HS-5 (cell line): ENCODE measurements around the gene TBC1D25.

Experiments used
- DNase-seq: peaks from one replicate; pipeline ENCODE4 v3.0.0-alpha.2; 2012; ENCODE audit warnings: low read depth

TBC1D25 gene

DNA sequence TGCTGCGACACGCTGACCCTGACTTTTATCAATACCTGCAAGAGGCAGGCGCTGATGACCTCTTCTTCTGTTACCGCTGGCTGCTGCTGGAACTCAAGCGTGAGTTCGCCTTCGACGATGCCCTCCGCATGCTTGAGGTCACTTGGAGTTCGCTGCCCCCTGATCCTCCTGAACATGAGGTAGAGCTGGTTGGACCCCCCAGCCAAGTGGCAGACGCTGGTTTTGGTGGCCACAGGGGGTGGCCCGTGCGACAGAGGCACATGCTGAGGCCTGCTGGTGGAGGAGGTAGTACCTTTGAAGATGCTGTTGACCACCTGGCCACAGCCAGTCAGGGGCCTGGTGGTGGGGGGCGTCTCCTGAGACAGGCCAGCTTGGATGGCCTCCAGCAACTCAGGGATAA is 20.5 kb downstream of the TBC1D25 start:
- no peak for DNase-seq

DNA sequence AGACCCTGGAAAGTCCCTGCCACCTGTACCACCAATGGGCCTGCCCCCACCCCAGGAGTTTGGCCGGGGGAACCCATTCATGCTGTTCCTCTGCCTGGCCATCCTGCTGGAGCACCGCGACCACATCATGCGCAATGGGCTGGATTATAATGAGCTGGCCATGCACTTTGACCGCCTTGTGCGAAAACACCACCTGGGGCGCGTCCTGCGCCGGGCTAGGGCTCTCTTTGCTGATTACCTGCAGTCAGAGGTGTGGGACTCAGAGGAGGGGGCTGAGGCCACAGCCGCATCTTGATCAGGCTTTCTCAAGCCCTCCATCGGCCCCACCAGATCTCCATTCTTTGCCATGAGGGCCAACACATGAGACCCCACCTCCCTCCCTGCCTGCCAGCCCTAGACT is 21.2 kb downstream of the TBC1D25 start:
- DNase-seq, result no peak

DNA sequence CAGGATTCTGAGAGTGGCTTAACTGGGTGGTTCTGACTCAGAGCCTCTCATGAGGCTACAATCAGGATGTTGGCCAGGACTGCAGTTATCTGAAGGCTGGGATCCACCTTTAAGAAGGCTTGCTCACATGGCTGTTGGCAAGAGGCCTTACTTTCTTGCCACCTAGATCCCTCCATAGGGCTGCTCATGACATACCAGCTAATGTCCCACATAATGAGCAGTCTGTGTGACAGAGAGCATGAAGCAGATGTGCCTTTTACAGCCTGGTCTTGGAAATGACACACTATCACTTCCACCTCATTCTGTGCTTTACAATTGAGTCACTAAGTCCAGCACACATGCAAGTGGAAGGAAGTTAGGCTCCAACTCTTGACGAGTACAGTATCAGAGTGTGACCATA is 30.4 kb downstream of the TBC1D25 start:
- no peak for DNase-seq

DNA sequence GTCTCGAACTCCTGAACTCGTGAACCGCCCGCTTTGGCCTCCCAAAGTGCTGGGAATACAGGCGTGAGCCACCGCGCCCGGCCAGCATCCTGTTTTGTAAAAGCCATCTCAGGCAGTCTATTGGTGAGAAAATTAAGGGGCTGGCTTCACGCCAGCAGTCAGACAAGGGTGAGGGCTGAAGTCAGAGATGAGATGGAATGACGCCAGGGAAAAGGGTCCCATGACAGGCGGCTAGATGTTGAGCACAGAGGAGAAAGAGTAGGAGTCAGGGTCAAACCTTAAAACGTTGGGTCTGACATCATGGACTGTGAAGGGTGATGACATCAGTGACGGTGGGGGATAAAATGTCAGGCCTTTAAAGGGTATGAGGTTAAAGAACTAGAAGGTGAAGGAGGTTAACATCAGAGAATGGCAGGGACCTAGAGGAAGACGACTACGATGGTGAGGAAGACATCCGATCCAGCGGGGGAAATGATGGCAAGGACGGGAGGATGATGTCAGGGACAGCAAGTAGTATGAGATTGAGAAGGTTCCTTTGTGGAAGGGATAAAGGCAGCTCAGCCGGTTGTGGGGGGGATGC is 34.3 kb downstream of the TBC1D25 start:
- DNase-seq, result no peak

DNA sequence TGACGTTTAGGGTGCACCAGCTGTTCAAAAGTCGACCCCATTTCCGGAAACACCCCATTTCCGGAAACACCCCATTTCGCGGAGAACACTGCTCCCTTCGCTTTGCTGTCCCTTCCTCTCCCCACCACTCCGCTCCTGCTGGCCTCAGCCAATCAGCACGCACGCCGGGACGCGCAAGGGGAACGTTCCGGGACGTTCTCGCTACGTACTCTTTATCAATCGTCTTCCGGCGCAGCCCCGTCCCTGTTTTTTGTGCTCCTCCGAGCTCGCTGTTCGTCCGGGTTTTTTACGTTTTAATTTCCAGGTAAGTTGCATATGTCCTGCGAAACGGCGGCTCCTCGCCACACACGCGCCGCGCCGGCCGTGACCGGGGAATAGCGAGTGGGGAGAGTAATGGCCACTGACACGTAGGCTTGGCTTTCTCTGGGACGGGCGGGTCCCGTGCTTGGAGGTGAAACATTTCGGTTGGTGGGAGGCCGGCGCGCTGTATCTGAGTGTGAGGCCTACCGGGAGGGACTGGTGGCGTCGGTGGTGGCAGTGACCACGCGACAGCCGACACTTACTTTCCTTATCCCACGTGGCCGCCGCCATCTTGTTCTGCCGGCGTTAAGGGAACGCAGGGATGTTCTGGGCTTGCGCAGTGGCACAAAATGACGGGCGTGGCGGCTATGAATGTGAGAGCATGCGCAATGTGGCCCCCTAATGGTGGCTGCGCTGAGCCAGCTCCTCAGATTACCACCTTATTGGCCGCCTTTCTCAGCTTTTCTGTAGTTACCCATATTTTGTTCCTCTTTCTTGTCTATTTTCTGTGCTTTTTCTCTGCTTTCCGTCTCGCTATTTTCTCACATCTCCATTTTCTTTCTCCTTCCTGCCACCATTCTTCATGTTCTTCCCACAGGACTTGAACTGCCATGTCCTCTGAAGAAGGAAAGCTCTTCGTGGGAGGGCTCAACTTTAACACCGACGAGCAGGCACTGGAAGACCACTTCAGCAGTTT is 35.1 kb downstream of the TBC1D25 start, which contains the start of gene RBM3:
TSS of gene RBM3 (plus strand) at position 215 of the 997 bp plus-strand sequence. CDS start at position 912, 697 bp downstream.
- DNase-seq, result peak; percentile 64

DNA sequence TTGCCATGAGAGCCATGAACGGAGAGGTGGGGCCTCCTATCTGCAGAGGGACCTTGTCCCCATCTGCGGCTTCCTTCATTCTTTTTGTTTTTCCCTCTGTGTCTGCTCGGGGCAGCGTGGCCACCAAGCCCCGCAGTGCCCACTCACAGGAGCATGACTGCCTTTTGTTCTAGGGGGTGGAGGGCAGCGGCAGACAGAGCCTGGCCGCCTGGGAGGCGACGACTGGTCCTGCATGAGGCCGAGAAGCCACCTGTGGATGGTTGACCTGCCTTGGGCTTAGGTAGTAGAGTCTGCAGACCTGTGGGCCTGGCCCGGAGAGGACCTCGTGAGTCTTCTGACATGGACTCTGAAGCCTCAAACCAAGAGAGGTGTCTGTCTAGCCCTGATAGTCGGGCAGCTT is 36.1 kb downstream of the TBC1D25 start:
- no peak for DNase-seq

DNA sequence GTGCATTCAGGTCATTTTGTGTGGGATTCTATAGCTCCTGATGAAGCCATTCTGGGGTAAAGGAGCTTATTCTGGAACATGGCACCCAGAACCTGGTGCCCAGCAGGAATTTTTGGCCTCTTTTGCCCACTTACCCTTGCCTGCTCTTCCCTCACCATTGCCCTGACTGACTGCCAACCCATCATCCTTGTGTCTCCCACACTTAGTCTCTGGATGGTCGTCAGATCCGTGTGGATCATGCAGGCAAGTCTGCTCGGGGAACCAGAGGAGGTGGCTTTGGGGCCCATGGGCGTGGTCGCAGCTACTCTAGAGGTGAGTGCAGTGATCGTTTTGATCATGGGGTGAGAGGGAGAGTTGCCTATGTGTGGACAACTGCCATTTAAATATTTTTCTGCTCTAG is 36.6 kb downstream of the TBC1D25 start:
- no peak for DNase-seq

DNA sequence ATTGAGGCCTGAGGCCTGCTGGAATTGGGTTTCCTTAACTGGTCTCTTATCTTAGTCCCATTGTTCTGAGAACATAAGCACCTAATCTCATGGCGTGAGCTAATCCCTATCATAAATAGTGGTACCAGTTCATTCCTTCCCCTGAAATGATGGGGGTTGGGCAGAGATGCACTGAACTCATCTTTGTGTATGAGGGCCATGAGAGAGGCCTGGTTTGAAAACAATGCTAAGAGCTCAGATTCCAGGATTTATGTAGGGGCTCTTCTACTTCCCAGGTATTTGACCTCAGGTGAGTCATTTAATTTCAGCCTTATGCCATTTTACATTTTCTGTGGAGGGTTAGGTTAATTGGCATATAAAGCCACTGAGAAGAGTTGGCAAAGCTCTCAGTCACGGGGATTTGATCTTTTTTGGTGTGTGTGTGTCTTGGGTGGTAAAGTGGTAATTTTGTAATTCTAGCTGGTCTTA is 39.2 kb downstream of the TBC1D25 start:
- DNase-seq, result no peak

DNA sequence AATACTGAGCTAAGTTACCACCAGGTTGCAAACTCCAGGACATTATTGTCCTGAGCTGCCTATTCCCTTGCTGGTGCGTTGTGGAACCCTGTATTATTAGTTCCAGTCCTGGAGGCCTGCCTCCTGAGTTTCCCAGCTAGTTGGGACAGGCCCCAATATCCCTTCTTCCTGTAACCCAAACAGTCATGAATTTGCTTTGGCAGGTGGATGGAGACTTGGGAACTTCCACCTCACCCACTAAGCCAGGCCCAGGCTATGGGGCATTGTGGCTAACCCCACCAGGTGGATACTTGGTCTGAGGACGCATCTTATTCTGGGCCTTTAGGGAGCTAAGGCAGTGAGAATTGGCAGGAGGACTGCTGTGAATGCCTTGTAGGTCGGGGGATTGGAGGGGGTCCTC is 39.7 kb downstream of the TBC1D25 start:
- DNase-seq, result no peak

DNA sequence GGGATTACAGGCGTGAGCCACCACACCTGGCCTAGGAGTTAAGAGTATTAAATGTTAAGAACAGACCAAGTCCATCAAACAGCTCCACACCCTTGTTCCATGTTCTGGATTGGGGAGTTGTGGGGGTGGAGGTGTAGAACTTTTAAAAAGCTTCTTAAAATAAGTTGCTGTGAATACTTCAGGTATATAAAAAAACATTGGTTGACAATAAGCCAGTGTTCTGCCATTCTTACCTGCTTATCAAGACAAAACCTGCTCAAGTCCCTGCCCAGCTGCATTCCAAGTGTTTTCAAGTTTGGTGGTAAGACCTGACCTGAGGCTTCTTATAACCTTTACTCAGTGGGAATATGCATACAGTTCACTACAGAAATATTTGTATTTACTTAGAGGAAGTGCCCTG is 41.1 kb downstream of the TBC1D25 start:
- DNase-seq, result no peak

DNA sequence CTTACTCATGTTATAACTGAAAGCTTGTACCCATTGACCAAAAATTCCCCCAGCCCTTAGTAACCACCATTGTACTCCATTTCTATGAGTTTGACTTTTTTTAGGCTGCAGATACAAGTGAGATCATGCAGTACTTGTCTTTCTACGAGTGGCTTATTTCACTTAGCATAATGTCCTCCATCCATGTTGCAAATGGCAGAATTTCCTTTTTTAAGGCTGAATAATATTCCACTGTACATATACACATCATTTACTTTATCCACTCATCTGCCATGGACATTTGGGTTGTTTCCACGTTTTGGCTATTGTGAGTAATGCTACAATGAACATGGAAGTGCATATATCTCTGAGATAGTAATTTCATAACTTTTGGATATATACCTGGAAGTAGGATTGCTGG is 45.2 kb downstream of the TBC1D25 start:
- no peak for DNase-seq

DNA sequence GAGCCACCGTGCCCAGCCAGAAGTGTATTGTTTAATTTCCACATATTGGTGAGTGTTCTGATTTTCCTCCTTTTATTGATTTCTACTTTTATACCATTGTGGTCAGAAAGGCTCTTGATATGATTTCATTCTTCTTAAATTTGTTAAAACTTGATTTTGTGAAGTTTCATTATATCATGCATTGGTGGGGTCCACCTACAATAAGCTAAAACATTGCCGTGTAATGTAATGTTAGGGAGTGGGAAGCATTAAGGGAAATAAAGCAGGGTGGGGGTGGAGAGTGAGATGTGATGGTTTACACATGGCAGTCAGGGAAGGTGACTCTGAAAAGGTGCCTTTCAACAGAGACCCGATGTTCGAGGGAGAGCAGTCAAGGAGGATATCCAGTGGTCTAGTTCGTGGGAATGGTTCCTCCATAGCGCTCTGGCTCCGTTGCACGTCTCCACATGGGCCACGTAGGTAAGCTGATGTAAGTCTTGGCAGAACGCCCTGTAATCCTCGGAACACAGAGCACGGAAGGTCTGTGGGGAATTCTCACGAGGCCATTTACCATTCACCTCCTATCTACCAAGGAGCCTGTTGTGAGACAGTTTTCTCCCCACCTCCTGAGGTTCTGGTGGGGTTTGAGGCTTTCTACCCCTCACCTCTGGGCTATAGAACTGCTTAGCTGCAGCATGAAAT is 50.1 kb downstream of the TBC1D25 start:
- DNase-seq, result no peak

DNA sequence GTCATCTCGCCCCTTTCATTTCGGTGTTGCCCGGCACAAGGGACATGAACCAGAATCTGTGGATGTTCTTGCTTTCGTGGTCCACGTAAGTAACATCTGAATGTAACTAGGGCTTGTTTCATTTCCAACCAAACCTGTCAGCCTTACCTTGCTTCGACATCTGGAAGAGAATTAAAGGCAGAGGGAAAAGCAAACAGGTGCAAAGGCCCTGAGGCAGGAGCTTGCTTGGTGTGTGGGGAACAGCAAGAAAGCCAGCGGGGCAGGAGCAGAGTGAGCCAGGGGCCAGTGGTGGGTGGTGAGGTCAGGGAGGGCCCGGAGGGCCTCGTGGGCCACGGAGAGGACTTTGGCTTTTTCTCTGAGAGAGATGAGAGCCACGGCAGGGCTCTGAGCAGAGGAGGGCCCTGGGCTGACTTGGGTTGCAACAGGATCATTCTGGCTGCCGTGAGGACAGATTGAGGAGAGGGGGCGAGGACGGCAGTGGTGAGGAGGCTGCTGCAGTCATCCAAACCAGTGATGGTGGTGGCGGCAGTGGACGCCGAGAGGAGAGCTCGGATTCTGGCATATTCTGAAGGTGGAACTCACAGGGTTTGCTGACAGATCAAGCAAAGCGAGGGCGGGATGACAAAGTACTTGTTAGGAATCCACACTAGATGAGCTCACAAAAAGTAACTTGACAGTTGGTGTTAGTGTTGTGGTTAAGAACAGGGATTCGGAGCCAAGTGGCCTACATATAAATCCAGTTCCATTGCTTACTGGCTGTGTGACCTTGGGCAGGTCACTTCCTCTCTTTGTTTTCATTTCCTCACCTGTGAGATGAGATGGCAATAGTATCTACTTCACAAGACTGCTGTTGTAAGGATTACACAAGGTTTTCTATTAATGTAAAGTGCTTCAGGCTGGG is 50.9 kb downstream of the TBC1D25 start:
- DNase-seq, result no peak

DNA sequence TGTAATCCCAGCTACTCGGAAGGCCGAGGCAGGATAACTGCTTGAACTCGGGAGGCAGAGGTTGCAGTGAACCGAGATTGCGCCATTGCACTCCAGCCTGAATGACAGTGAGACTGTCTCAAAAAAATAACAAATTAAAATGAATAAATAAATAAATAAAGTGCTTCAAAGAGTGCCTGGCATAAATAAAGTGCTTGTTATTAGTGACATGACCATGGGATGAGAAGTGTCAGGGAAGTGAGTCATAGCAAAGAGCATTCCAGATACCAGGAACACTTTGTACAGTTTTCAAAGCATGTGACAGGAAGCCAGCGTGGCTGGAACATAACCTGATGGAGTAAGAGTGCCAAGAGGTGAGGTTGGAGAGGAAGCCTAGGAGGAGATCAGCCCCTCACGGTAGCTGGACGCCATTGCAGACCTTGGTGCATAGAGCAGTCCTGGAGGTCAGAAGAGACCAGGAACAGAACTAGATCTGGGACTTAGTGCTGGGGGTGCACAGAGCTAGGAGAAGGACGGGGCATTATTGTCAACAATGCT is 51.8 kb downstream of the TBC1D25 start:
- peak; percentile 49 for DNase-seq

DNA sequence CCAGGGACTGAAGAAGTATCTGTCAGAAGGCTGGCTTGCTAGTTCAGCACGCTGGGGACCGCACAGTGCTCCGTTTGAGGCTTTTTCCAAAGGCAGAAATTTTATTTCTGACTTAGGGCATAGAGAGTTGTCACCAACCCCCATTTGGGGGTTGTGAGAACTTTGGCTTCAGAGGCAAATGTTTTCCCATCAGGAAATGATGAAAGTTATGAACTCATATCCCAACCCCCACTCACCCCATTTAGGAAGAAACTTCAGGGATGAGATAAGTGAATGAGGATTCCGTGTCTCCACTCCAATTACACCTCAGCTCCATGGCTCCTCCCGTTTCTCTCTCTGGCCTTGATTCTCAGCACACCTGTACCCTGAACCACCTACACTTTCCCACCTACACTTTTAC is 53.5 kb downstream of the TBC1D25 start:
- no peak for DNase-seq

DNA sequence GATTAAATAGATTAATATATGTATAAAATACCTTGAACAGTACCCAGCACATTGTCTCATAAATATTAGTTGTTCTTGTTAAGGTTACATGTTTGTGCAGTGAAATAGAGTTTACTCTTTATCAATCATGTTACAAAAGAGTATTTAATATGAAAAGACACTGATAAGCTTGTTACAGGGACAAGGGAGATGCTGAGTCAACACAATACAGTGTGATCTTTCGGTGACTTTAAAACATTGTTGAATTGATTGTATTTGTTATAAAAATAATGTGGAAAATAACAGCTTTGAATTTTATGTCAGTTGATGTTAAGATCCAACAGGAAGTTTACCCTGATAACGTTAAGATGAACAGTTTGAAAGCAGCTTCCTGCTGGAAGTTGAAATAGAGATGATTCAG is 56.4 kb downstream of the TBC1D25 start:
- DNase-seq, result no peak

DNA sequence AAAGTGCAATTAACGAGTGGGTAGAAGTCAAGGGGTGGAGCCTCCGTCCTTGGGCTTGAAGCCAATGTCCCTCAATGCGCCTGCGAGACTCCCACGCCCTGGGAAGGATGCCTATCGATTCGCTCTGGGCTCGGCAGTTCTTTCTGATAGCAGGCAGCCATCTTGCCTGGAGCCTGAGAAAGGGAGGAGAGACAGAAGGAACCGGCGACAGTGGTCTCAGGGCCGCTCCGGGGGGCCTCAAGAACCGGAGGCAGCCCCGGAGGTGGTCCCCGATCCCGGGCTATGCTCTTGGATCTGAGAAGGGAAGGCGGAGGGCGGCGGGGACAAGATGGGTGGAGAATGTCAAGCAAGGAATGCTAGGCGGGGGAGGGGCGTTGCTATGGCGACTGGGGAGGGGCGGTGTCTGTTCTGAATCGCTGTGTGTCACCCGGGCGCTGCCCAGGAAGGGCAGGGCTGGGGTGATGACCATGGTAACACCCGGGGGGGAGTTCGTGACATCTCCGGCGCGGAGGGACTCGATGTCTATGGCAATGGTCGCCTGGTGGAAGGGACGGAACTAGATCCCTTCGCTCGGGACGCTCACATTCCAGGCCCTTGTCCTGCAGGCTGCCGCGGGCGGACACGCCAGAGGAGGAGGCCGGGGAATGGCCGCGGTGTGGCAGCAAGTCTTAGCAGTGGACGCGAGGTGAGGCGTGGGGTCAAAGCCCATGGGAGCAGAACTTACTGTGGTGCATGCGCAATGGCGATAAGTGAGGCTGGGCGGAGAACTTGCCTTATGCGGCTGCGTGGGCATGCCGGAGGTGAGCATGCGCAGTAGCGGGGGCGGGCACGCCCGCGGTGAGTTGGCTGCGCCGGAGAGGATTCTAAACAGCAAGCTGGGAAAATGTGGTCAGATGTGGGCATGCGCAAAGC is 58.1 kb downstream of the TBC1D25 start, which contains the start of gene WDR13:
TSS of gene WDR13 (plus strand) at position 140 of the 912 bp plus-strand sequence. CDS start at position 645, 505 bp downstream.
- DNase-seq, result peak; percentile 72

DNA sequence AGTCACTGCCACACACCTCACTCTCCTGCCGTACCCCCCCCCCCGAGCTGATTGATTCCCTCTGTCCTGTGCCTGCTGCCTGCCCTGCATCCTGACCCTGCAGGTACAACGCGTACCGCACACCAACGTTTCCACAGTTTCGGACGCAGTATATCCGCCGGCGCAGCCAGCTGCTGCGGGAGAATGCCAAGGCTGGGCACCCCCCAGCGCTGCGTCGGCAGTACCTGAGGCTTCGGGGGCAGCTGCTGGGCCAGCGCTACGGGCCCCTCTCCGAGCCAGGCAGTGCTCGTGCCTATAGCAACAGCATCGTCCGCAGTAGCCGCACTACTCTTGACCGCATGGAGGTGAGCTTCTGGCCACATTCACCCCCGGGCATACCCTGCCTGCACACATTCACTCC is 59.1 kb downstream of the TBC1D25 start:
- DNase-seq, result no peak

DNA sequence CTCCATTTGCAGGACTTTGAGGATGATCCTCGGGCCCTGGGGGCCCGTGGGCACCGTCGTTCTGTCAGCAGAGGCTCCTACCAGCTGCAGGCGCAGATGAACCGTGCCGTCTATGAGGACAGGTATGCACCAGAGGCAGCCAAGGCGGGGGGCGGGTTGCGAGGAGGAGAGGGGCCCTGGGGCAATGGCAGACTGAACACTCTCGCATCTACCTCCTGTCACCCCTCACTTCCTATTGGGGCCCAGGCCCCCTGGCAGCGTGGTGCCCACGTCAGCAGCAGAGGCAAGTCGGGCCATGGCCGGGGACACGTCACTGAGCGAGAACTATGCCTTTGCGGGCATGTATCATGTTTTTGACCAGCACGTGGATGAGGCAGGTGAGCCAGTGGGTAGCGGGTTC is 59.8 kb downstream of the TBC1D25 start:
- no peak for DNase-seq

DNA sequence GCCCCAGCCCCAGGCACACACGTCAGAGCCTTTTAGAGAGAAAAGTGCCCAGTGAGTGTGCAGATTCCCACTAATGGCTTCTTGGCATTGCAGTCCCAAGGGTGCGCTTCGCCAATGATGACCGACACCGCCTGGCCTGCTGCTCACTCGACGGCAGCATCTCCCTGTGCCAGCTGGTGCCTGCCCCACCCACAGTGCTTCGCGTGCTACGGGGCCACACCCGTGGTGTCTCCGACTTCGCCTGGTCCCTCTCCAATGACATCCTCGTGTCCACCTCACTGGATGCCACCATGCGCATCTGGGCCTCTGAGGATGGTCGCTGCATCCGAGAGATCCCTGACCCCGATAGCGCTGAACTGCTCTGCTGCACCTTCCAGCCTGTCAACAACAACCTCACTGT is 60.7 kb downstream of the TBC1D25 start:
- DNase-seq, result no peak
